GM18861 (cell line): ENCODE results near the gene BSN.
"Not testable (repeated sequence)": the region's sequence is repeated elsewhere in the genome, so short reads cannot be mapped to it uniquely, and the experiment has no call there.

Source experiments
- ATAC-seq: cut with Tn5 transposase; IDR thresholded peaks from one replicate; pipeline ENCODE4 v1.9.1; 2021; ENCODE audit not compliant: unreplicated experiment

Gene BSN

GRCh38 chr3:49533786-49534519 lies 20.3 kb upstream of the BSN start:
- no peak for ATAC-seq

GRCh38 chr3:49534581-49535441 lies 19.5 kb upstream of the BSN start:
- ATAC-seq, result no peak

GRCh38 chr3:49535971-49536874 lies 18.1 kb upstream of the BSN start:
- ATAC-seq, result no peak

DNA sequence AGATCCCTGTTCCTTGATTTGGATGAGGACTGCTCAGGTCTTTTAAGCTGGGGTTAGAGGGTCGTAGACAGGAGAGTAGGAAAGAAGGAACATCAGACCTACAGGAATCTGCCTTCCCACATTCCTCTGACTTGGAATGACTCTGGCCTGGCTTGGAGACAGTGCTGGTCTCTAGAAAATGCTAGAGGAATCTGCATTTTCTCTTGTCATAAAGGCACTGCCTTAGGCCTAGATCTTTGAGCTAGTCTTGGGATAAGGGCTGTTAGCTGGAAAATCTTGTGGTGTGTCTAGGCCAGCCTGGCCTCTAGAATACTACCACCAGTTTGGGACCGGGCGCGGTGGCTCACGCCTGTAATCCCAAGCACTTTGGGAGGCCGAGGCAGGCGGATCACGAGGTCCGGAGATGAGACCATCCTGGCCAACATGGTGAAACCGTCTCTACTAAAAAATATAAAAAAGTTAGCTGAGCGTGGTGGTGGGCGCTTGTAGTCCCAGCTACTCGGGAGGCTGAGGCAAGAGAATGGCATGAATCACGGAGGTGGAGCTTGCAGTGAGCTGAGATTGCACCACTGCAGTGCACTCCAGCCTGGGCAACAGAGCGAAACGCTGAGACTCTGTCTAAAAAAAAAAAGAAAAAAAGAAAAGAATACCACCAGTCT lies 17.3 kb upstream of the BSN start:
- ATAC-seq, result no peak

- ATAC-seq, result peak; percentile 85
These were observed 14.4 kb upstream of the BSN start for GRCh38 chr3:49539659-49540560.

DNA sequence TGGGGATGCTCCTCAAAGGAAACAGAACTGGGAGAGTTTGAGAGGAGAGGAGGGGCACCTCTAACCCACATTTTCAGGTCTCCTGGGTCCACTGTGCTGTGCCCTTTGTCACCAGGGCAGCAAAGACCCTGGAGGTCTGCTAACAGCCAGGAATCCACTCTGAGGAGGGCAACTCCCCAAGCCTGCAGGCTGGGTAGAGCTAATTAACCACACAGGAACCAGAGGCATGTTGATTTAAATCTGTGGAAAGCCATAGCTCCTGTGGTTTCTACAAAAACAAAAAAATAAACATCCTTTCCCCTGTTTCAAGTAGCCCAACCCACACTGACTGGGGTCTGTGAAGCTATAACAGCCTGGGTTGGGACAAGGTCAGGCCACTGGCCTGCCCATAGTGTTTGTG lies 2.2 kb upstream of the BSN start:
- ATAC-seq, result no peak

- no peak for ATAC-seq
These were observed 969 bp upstream of the BSN start for GRCh38 chr3:49553324-49553691.

GRCh38 chr3:49554633-49555265 lies 472 bp downstream of the BSN start:
- peak; percentile 44 for ATAC-seq

- no peak for ATAC-seq
These were observed 2.4 kb downstream of the BSN start for GRCh38 chr3:49556500-49557275.

GRCh38 chr3:49563040-49563578 lies 8.8 kb downstream of the BSN start:
- ATAC-seq, result no peak

- ATAC-seq, result no peak
These were observed 9.5 kb downstream of the BSN start for GRCh38 chr3:49563766-49564165.

GRCh38 chr3:49566312-49566711 lies 12.0 kb downstream of the BSN start:
- ATAC-seq, result no peak

DNA sequence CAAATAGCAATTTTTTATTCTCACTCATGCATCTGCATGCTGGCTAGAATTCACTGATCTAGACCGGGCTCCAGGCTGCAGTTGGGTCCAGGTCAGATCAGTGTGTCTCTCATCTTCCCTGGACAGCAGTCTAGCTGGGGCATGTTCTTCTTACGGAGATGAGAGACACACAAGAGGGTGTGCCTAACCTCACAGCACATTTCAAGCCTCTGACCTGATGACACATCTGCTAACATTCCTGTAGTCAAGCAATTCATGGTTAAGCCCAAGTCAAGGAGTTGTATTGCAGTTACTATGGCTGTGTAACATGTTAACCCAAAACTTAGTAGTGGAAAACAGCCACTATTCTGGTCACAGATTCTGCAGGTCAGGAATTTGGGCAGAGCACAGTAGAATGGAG lies 13.1 kb downstream of the BSN start:
- ATAC-seq, result no peak

DNA sequence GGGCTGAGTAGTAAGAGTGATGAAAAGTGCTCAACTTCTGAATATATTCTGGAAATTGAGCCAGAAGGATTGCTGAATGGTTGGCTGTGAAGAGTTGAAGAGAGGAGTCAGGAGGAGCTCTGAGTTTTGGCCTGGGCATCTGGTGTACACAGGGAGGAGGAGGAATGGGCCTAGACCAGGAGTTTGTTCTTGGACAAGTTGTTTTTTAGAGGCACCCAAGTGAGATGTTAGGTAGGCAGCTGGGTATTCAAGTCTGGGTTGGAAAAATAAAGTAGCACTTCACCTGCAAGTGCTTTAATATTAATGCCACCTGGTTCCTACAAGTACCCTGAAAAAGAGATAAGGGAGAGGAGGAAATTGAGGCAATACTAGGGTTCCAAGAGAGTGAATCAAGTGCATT lies 14.7 kb downstream of the BSN start:
- no peak for ATAC-seq

DNA sequence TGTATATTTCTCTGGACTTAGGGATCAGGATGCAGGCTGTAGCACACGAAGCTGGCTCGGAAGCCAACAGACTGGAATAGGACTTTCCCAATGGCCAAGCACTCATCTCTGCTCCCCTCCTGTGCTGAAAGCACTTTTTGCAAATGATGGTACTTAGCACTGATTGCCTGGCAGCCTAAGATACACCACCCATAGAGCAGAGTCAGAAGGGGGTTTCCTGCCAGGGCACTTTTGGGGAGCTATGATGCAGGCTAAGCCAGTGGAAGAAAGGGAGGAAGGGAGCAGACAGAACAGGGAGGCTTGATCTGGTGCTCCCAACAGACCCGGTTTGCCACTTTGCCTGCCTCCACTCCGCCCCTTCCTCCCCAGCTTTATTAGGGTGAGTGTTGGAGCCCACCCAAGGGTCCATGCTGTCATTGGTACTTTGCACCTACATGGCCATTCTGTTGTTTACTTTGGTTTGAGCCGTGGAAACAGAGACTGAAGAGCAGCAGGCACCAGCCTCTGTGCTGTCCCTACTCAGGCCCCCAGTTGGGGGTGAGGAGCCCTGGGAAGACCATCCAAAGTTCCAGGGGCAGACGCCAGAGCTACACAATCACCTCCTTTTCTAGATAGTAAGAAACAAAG lies 15.9 kb downstream of the BSN start:
- ATAC-seq, result no peak

DNA sequence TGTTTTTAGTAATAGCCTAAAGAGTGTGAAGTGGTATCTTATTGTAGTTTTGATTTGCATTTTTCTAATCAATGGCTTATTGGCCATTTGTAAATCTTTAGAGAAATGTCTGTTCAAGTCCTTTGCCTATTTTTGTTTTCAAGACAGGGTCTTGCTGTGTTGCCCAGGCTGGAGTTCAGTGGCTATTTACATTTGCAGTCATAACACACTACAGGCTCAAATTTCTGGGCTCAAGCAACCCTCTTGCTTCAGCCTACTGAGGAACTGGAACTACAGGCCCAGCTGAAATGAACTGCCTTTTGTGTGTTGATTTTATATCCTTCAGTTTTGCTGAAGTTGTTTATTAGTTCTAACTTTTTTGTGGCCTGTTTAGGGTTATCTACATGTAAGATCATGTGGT lies 27.9 kb downstream of the BSN start:
- no peak for ATAC-seq

GRCh38 chr3:49585261-49585755 lies 31.0 kb downstream of the BSN start:
- ATAC-seq, result not testable (repeated sequence)

- ATAC-seq, result no peak
These were observed 37.3 kb downstream of the BSN start for GRCh38 chr3:49591615-49592014.
